Left cardiac atrium (tissue), 4 donors: ENCODE measurements around the gene FLCN. TPM values are rescaled to one million over a fixed set of nuclear protein-coding genes. Genes with fewer than 3 reads are reported as not detected.
A peak's percentile ranks its signal among the peaks of the same experiment; 100 is the strongest.

Experiments
- ATAC-seq, 2 donors: fragments of 200-7000 bp; cut with Tn5 transposase; one replicate each; pipeline ENCODE4 v1.9.1; 2020; ENCODE audit warnings: mild to moderate bottlenecking in 2 of 2, moderate library complexity in 2 of 2
- DNase-seq: peaks from one replicate; pipeline ENCODE4 v3.0.0-alpha.2; 2020
- intact Hi-C, 2 donors: fragments of 100-400 bp; cut with DNase I; formaldehyde crosslinking; loops; one replicate each; pipeline versions ENCODE4 v1.14.1 to v1.15.1; 2022 to 2023
- total RNA-seq, 2 donors: library from RNA; stranded (reverse); fragmentation: NEBNext Ultra II Directional; extraction: Animal tissue kit (Norgen Biotek cat#: 25700); gene quantifications; one replicate each; pipeline ENCODE4 v1.2.1, GENCODE V29; 2021
- donor health status: DM: no; HTN: yes; CAD: no.
- donor health status: DM: no; HTN: yes; CAD: no; lungs with severe emphysema.
- donor health status: DM: yes; HTN: yes; CAD: no.
- donor health status: Dilated cardiomyopathy.

Gene FLCN
- total RNA-seq, 2 donors from 2014 or later, result 36.6 to 48.4 TPM

GRCh38 chr17:17175917-17176316, 61.1 kb downstream of the FLCN start:
- DNase-seq (no peak), ATAC-seq (no peak)
- intact Hi-C loops, result no loop called here

- DNase-seq (no peak), ATAC-seq (no peak)
- intact Hi-C loops, result no loop called here
Measured at GRCh38 chr17:17175340-17175739, 61.6 kb downstream of the FLCN start.

- intact Hi-C loops, result no loop called here
- ATAC-seq (no peak), DNase-seq (peak; percentile 9)
Measured at GRCh38 chr17:17173921-17174320, 63.0 kb downstream of the FLCN start.

- intact Hi-C loops, result no loop called here
- ATAC-seq (no peak), DNase-seq (no peak)
Measured at GRCh38 chr17:17172990-17173389, 64.0 kb downstream of the FLCN start.

GRCh38 chr17:17172001-17172939, 64.7 kb downstream of the FLCN start:
- ATAC-seq (peak; percentile 38 to 61), DNase-seq (peak; percentile 79)
- intact Hi-C loops, result no loop called here

- ATAC-seq (no peak), DNase-seq (no peak)
- intact Hi-C loops, result no loop called here
Measured at GRCh38 chr17:17171186-17171585, 65.8 kb downstream of the FLCN start.

- no peak for DNase-seq
- ATAC-seq, result peak in 1 of 2 donors; percentile 21
- intact Hi-C loops, result no loop called here
Measured at GRCh38 chr17:17170346-17170985, 66.5 kb downstream of the FLCN start.

- intact Hi-C loops, result no loop called here
- no peak for DNase-seq
- no peak for ATAC-seq
Measured at GRCh38 chr17:17169396-17169795, 67.6 kb downstream of the FLCN start.

- intact Hi-C loops, result no loop called here
- no peak for DNase-seq
- no peak for ATAC-seq
Measured at GRCh38 chr17:17168401-17168800, 68.6 kb downstream of the FLCN start.

GRCh38 chr17:17167986-17168385, 69.0 kb downstream of the FLCN start:
- ATAC-seq (no peak), DNase-seq (no peak)
- intact Hi-C loops, result no loop called here

- ATAC-seq, result no peak
- DNase-seq, result no peak
- intact Hi-C loops, result no loop called here
Measured at GRCh38 chr17:17167356-17167755, 69.6 kb downstream of the FLCN start.

GRCh38 chr17:17166446-17166845, 70.5 kb downstream of the FLCN start:
- DNase-seq, result no peak
- intact Hi-C loops, result no loop called here
- ATAC-seq, result no peak

- DNase-seq, result no peak
- ATAC-seq, result no peak
- intact Hi-C loops, result no loop called here
Measured at GRCh38 chr17:17165666-17166308, 71.2 kb downstream of the FLCN start.

GRCh38 chr17:17164676-17165075, 72.3 kb downstream of the FLCN start:
- no peak for DNase-seq
- no peak for ATAC-seq
- intact Hi-C loops, result no loop called here

GRCh38 chr17:17164156-17164555, 72.8 kb downstream of the FLCN start:
- intact Hi-C loops, result no loop called here
- DNase-seq (no peak), ATAC-seq (no peak)

Other genes with a start within 250 kb of the FLCN start
- 100 to 1,000 TPM; 247 to 329 TPM for gene MPRIP, start 194.7 kb downstream of the FLCN start, total RNA-seq
- 1 to 10 TPM; 5.6 to 5.8 TPM for gene PLD6, start 30.8 kb downstream of the FLCN start, total RNA-seq
- 10 to 100 TPM; 55.6 to 60.3 TPM for gene COPS3, start 44.1 kb upstream of the FLCN start, total RNA-seq
- gene NT5M, start 66.2 kb upstream of the FLCN start, total RNA-seq, result 1 to 10 TPM; 5.4 to 8.2 TPM
- gene MED9, start 239.8 kb upstream of the FLCN start, total RNA-seq, result 10 to 100 TPM; 26.8 to 35.1 TPM